ENCODE data around the gene SPATA6.
A peak's percentile ranks its signal among the peaks of the same experiment; 100 is the strongest.
"Not testable (repeated sequence)": the region's sequence is repeated elsewhere in the genome, so short reads cannot be mapped to it uniquely, and the experiment has no call there.

Gene SPATA6

DNA sequence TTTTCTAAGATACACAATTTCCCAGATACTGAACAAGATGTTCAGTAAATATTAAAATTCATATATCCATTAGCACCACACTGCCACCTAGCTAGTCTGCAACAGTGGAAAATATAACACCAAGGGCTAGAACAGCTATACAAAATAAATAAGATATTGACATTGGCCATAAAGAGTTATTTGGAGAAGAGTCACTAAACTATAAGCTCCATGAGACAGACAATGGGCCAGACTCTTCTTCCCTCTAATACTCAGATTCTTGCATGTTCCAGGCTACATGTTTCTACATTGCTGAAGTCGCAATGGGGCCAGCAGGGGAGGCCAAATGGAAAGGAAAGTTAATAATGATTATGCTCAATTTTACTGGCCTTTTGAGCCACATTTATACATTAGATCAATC is 21.5 kb downstream of the SPATA6 start:
- DNase-seq: peak; percentile 4

DNA sequence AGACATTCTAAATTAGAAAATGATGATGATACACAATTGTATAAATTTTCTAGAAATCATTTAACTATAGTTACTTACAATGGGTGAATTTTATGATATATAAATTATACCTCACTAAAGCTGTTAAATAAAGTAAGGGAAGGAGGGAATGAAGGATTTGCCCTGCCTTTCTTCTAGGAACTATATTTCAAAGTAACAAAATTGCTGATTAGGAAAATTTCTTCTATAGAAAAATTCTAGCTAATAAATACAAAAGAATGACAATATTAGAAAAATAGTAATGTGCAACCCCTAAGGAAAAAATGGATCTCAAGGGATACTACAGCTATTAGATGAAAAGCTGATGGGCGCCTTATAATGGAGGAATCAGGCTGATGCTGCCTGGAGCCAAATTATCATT is 23.1 kb downstream of the SPATA6 start:
- no peak for DNase-seq

GRCh38 chr1:48444186-48444585 is 27.8 kb downstream of the SPATA6 start:
- DNase-seq: not testable (repeated sequence)

DNA sequence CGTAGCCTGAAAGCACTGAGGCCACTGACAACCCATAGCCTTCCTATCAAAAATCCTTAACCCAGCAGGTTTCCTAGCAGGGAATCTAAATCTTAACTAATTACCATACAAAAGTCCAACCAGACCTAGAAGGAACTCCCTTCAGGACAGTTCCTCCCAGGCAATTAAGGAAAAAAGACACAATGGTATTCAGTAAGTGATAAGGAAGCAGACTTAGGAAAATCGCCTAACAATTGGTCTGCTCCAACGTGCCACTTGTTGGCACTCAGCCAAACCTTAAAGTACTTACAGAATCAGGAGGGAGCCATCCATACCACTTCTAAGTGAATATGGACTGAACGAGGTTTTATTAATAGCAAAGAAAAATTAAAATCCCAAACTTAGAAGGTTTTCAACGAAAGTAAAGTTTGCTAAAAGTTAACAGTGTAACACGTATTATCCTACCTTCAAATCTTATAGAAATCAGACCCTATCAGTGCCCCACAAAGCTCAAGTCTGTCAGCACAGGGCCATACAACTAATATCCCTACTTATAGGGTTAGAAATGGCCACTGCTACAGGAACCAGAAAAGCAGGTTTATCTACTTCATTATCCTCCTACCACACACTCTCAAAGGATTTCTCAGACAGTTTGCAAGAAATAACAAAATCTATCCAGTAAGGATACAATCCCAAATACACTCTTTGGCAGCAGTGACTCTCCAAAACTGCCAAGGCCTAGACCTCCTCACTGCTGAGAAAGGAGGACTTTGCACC is 29.0 kb downstream of the SPATA6 start:
- DNase-seq: peak; percentile 77

DNA sequence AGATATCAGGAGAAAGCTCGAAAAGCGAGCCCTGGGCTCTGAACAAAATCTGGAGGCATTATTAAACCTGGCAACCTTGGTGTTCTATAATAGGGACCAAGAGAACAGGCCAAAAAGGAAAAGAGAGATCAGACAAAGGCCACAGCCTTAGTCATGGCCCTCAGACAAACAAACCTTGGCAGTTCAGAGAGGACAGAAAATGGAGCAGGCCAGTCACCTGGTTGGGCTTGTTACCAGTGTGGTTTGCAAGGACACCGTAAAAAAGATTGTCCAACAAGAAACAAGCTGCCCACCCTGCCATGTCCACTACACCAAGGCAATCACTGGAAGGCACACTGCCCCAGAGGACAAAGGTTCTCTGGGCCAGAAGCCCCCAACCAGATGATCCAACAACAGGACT is 31.2 kb downstream of the SPATA6 start:
- not testable (repeated sequence) for DNase-seq

DNA sequence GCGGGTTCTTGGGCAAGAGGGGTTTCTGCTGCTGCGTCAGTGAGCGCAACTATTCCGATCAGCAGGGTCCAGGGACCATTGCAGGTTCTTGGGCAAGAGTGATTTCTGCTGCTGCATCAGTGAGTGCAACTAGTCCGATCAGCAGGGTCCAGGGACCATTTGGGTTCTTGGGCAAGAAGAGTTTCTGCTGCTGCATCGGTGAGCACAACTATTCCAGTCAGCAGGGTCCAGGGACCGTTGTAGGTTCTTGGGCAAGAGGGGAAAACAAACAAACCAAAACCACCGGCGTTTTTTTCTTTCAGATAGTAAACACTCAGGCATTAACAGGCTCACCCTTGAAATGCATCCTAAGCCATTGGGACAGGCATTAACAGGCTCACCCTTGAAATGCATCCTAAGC is 32.6 kb downstream of the SPATA6 start:
- DNase-seq: no peak

DNA sequence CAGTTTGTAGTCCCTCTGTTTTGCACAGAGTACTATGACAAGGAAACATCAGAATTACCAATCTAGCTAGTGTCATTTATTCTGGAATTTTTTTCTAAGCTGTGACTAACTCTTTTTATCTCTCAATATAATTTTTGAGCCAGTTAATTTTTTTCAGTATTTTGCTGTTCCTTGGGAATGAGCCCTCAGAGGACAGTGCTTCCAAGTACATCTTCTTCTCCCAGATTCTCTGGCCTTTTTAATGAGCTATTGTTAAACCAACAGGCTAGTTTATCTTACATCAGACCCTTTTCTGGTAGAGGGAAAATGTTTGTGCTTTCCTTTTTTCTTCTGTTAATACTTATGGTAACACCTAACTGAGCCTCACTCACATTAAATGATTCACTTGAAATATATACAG is 34.6 kb downstream of the SPATA6 start:
- not testable (repeated sequence) for DNase-seq

DNA sequence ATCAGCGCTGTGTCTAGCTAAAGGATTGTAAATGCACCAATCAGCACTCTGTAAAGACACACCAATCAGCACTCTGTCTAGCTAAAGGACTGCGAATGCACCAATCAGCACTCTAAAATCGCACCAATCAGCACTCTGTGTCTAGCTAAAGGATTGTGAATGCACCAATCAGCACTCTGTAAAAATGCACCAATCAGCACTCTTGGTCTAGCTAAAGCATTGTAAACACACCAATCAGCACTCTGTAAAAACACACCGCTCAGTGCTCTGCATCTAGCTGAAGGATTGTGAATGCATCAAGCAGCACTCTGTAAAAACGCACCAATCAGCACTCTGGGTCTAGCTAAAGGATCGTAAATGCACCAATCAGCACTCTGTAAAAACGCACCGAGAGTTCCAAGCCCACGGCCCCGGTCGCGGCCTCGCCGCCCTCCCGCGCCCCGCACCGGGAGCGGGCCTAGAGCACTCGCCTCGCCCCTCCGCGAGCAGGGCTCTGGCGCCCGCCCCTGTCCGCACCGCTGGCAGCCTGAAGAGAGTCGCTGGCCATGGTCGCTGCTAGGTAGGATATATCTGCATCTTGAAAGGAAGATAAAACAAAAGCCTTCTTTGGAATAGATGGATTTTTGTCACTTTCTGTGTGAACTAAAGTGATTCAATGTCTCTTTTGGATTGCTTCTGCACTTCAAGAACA is 36.5 kb downstream of the SPATA6 start:
- DNase-seq: not testable (repeated sequence)

GRCh38 chr1:48430832-48431231 is 41.2 kb downstream of the SPATA6 start:
- no peak for DNase-seq

GRCh38 chr1:48422009-48422408 is 50.0 kb downstream of the SPATA6 start:
- DNase-seq: no peak

DNA sequence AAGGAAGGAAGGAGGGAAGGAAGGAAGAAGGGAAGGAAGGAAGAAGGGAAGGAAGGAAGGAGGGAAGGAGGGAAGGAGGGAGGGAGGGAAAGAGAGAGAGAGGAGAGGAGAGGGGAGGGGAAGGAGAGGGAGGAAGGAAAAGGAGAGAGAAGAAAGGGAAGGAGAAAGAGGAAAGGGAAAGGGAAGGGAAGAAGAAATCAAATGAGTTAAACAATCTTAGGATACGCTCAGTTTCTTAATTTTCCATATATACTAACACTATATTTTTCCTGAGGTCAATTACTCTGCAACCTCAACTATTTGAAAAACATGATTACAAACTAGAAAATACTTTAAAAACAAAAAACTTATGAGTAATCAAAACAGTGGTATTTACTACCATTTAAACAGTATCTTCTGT is 53.3 kb downstream of the SPATA6 start:
- DNase-seq: no peak

DNA sequence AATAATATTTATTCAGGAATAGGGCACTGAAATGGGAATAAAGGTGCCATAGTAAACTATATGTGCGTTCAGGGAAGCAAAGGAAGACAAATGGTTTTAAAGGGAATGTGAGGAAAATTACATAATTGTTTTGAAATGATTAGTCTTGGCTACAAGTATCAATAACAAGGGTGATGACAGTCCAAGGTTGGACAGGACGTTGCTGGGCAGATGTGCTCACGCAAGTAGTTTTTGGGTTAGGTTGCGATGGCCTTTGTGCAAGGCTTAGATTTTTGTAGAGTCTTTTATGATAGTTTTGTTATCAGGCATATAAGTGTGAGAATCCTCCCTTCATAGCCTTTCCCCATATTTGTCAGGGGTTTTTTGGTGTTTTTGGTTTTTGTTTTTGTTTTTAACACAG is 57.0 kb downstream of the SPATA6 start:
- no peak for DNase-seq

DNA sequence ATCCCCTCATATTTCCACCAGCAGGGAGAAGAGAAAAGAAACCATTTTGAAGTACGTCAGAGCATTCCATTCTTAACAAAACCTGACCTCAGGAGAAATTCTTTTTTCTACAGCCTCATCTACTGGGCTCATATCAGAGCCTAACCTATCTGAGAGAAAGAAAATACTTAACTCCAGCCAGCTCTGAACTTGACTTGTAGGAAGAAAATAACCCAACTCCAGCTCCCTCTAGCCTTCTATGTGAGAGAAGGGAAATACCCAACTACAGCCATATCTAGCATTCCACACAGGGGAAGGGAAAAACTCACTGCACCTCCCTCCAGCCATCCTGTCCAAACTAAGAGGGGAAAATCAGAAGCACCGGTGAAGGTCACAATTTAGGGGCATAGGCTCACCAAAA is 57.7 kb downstream of the SPATA6 start:
- DNase-seq: no peak

DNA sequence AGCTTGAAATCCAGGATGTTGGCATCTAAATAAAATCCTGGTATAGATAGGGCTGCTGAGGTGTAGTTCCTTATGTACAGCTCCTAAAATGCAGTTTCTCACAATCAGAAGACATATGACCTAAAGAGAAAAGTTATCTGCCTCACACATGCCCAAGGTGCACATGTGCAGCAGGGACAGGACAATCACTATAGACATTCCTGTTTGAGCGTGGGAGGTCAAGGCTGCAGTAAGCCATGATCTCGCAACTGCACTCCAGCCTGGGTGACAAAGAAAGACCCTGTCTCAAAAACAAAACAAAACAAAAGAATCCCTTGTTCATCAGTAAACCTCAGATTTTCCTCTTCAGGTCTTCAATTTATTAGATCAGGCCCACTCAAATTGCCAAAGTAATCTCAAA is 66.1 kb downstream of the SPATA6 start:
- DNase-seq: no peak

DNA sequence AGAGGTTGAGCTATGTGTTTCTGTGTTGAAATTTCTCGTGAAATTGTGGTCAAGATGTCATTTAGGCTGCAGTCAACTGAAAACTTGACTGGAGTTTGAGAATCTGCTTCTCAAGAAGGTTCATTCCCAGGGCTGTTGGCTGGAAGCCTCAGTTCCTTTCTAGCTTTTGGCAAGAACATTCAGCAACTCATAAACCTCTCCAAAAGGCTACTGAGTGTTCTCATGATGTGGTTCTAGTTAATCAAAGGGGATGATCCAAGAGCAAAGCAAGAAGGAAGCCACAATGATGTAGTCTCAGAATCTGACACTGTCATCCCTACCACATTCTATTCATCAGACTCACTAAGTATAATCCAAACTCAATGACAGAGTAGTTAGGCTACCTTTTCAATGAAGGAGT is 66.6 kb downstream of the SPATA6 start:
- DNase-seq: no peak

DNA sequence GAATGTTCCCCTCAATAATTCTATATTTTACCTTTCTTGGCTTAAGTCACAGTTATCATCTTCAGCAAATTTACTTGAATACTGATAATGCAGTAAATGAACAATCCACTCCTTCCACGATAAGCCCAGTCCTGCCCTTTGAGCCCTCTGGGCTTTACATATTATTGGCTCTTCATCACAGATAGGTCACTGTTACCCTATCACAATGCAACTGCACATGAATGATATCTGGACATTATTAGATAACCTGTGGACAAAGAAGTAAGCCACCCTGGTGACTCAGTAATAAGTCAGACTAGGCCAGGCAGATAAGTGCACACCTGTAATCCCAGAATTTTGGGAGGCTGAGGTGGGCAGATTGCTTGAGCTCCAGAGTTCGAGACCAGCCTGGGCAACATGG is 69.4 kb downstream of the SPATA6 start:
- DNase-seq: no peak

GRCh38 chr1:48396208-48396607 is 75.8 kb downstream of the SPATA6 start:
- DNase-seq: no peak

GRCh38 chr1:48391926-48392325 is 80.1 kb downstream of the SPATA6 start:
- no peak for DNase-seq

DNA sequence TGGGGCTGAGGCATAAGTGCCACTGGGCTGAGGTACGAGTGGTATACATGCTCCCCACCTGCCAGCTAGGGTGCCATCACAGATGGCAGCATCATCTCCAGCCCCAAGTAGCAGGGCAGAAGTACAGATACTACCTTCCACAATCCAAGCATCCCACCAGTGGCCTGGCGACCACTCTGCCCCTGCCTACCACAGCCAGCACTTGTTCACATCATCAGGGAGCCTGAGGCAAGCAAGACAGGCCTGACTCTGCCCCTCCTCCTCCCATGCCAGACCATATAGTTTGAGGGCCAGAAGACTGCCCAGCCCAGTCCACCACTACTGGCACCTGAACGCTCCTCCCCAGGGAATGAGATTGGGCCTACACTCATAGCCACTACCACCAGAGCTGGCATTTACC is 84.6 kb downstream of the SPATA6 start:
- DNase-seq: no peak

DNA sequence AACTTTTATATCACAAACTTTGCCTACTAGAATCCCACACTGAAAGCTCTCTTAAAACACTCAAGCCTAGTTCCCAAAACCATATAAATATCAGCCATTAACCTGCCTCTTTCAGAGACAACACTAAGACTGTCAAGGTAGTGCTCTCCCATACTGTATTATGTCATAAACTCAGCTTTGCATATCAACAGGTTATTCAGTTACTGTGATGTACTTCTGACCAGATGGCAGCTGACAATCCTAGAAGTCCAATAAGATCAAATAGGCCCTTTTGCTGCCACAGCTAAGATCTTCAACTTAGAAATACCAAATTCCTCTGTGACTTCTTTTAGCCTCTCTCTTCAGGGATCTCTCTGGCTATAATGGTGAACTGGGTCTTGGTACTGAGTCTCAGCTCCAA is 97.2 kb downstream of the SPATA6 start:
- no peak for DNase-seq

- DNase-seq: no peak
These were observed 100.4 kb downstream of the SPATA6 start for GRCh38 chr1:48371598-48371997.

DNA sequence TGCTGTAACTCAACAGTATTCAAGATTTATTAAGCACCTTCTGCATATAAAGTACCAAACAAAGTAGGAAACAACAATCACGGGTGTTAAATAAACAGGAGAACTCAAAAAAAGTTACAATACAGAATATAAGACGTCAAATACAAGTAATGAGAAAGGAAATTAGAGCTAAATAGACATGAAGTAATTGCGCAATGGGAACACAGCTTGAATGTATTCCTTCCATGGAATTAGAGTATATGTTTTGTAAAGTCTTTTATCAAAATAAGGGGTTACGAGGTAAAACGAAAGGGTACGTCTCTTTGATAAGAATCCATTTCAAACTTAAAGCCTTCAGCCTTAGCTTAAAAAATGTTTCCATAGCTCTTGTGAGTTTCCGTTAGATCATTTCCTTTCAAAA is 109.1 kb downstream of the SPATA6 start:
- no peak for DNase-seq

DNA sequence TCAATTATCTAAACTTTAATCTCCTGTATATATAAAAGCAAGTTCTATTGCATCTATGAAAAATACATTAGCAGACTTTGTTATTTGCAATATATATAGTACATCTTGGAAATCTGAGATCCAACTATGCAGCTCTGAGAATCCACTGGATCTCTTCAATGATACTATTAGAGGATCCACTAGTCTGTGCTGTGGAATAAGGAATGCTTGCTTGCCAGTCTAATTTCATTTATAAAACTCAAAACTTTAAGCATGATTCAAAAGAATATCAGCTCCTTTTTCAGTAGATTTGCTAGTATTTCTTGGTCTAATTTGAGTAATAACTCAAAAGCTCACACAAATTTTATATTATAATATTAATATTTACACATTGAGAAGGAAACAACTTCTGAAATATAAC is 115.1 kb downstream of the SPATA6 start:
- DNase-seq: no peak

- no peak for DNase-seq
These were observed 127.6 kb downstream of the SPATA6 start for GRCh38 chr1:48344373-48344772.

DNA sequence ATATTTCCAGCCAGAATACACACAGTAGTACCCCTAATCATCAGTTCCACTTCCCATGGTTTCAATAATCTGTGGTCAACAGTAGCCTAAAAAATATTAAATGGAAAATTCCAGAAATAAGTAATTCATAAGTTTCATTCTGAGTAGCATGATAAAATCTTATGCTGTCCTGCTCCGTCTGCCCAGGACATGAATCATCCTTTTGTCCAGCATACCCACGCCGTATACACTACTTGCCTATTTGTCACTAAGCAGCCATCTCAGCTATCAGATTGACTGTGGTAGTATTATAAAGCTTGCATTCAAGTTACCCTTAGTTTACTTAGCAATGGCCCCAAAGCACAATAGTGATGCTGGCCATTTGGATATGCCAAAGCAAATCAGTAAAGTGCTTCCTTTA is 130.8 kb downstream of the SPATA6 start:
- no peak for DNase-seq
